Esophagus squamous epithelium (tissue), 5 donors: ENCODE results near the gene HNRNPDL. TPM values are rescaled to one million over a fixed set of nuclear protein-coding genes. Genes with fewer than 3 reads are reported as not detected.
"Not testable (repeated sequence)": the region's sequence is repeated elsewhere in the genome, so short reads cannot be mapped to it uniquely, and the experiment has no call there.

ENCODE experiments used
- DNase-seq: peaks from one replicate; lab custom pipeline; 2025; lab: John Stamatoyannopoulos, UW
- H3K27ac ChIP-seq, 4 donors: fragments of 200-600 bp; sonication (generic); one replicate each; pipeline ENCODE4 v1.5.1; 2016 to 2019; ENCODE audit warnings: mild to moderate bottlenecking in 1 of 4
- H3K27me3 ChIP-seq, 4 donors: fragments of 200-600 bp; sonication (generic); 1 replicate in 3 of 4; 2 replicates in 1 of 4; pipeline versions ENCODE4 v1.5.1 to v1.6.0; 2017 to 2021; ENCODE audit warnings: antibody characterized with exemption in 1 of 4
- H3K36me3 ChIP-seq, 3 donors: fragments of 200-600 bp; sonication (generic); one replicate each; pipeline ENCODE4 v1.5.1; 2016 to 2019
- H3K4me1 ChIP-seq, 3 donors: fragments of 200-600 bp; sonication (generic); one replicate each; pipeline ENCODE4 v1.5.1; 2017 to 2019
- H3K4me3 ChIP-seq, 4 donors: fragments of 200-600 bp; sonication (generic); 1 replicate in 3 of 4; 2 replicates in 1 of 4; pipeline ENCODE4 v1.5.1; 2016 to 2019; ENCODE audit warnings: mild to moderate bottlenecking in 2 of 4, moderate library complexity in 1 of 4
- H3K9me3 ChIP-seq, 3 donors: fragments of 200-600 bp; sonication (generic); one replicate each; pipeline ENCODE4 v1.5.1; 2016 to 2019
- POLR2A ChIP-seq, 4 donors: fragments of 450-650 bp; IDR thresholded peaks; one replicate each; pipeline ENCODE4 v1.6.1; 2017; ENCODE audit warnings: antibody characterized with exemption in 4 of 4, mild to moderate bottlenecking in 4 of 4, moderate library complexity in 3 of 4
- WGBS, 2 donors: methylation state at CpG; one replicate each; pipeline ENCODE4 v1.1.5; 2018; 5-methylcytosine and 5-hydroxymethylcytosine counted together
- intact Hi-C: fragments of 100-400 bp; cut with DNase I; formaldehyde crosslinking; loops from one replicate; pipeline ENCODE4 v1.15.0; 2022
- total RNA-seq, 4 donors: library from RNA; depleted of rRNA; stranded (reverse); fragments of >200 nt; gene quantifications; one replicate each; pipeline ENCODE4 v1.1.0, GENCODE V29; 2016
- TF ChIP-seq, protein P1 (sequence below), 6 experiments: fragments of 450-650 bp in 4 of 6; fragments of 200-600 bp in 2 of 6; sonication (generic) in 2 of 6; IDR thresholded peaks; one replicate each; pipeline ENCODE4 v1.5.1; 2016 to 2019; ENCODE audit warnings: antibody characterized with exemption in 6 of 6, mild to moderate bottlenecking in 4 of 6, moderate library complexity in 4 of 6
- donor health status: DM: yes; HTN: yes; CAD: no.

HNRNPDL gene
- total RNA-seq, 4 donors from 2014 or later = 69.1 to 201 (median 133) TPM

DNA sequence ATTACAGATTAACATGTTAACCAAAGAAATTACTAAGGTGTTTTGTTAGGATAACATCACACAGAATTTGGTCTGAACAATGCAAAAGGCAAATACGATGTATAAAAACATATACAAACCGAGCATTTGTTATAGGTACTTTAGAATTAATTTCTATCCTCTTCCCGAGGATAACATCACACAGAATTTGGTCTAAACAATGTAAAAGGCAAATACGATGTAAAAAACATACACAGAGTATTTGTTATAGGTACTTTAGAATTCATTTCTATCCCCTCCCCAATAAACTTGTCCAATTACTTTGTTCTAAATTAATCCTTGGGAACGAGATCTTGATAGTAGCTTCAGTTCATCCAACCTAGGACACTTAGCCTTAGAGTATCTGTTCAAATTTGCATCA is 7.6 kb downstream of the HNRNPDL start:
- Histone ChIP-seq H3K4me3 (no peak overlapping the region), H3K27me3 (no peaks in the 10 kb centered on the region), H3K9me3 (no peaks in the 10 kb centered on the region), H3K36me3 (peaks cover 6 to 57% (median 34%) of the 10 kb centered on the region in 3 donors), H3K27ac (no peak overlapping the region), H3K4me1 (peaks cover 6 to 27% (median 13%) of the 10 kb centered on the region in 3 donors)
- WGBS, 2 donors = 80 to 81% methylated on average over 5 of the region's 5 CpGs
- intact Hi-C loops = no loop called here
- no peak for DNase-seq
- TF ChIP-seq POLR2A (IDR thresholded peaks at IDR 0.05) = no peak
- TF ChIP-seq, protein P1, sequence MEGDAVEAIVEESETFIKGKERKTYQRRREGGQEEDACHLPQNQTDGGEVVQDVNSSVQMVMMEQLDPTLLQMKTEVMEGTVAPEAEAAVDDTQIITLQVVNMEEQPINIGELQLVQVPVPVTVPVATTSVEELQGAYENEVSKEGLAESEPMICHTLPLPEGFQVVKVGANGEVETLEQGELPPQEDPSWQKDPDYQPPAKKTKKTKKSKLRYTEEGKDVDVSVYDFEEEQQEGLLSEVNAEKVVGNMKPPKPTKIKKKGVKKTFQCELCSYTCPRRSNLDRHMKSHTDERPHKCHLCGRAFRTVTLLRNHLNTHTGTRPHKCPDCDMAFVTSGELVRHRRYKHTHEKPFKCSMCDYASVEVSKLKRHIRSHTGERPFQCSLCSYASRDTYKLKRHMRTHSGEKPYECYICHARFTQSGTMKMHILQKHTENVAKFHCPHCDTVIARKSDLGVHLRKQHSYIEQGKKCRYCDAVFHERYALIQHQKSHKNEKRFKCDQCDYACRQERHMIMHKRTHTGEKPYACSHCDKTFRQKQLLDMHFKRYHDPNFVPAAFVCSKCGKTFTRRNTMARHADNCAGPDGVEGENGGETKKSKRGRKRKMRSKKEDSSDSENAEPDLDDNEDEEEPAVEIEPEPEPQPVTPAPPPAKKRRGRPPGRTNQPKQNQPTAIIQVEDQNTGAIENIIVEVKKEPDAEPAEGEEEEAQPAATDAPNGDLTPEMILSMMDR (IDR thresholded peaks at IDR 0.05) = no peak

DNA sequence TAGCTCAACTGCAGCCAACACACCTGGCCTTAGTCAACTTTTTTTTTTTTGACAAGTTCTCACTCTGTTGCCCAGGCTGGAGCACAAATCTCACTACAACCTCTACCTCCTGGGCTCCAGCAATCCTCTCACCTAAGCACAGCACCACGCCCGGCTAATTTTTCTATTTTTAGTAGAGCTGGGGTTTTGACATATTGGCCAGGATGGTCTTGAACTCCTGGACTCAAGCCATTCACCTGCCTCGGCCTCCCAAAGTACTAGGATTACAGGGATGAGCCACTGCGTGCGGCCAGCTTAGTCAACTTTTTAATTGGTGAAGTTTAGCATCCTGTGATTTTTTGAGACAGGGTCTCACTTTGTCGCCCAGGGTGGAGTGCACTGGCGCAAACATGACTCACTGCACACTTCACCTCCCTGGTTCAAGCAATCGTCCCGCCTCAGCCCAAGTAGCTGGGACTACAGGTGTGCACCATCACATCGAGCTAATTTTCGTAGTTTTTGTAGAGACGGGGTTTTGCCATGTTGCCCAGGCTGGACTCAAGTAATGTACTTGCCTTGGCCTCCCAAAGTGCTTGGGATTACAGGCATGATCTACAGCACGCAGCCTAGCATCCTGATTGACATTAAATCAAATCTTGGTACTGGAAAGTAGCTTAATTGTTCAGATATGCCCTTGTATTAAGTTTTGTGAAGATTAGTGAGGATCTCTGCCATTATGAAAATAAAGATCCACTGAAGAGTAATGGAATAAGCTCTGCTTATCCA is 8.3 kb downstream of the HNRNPDL start:
- intact Hi-C loops = no loop called here
- Histone ChIP-seq H3K9me3 (no peaks in the 10 kb centered on the region), H3K4me3 (no peak overlapping the region), H3K36me3 (peaks cover 6 to 51% (median 34%) of the 10 kb centered on the region in 3 donors), H3K4me1 (peaks cover 5 to 21% (median 7%) of the 10 kb centered on the region in 3 donors), H3K27ac (no peak overlapping the region), H3K27me3 (no peaks in the 10 kb centered on the region)
- WGBS, 2 donors = 78 to 80% methylated on average over 13 of the region's 13 CpGs
- DNase-seq = no peak
- TF ChIP-seq, protein P1 (IDR thresholded peaks at IDR 0.05) = no peak
- TF ChIP-seq POLR2A (IDR thresholded peaks at IDR 0.05) = no peak

DNA sequence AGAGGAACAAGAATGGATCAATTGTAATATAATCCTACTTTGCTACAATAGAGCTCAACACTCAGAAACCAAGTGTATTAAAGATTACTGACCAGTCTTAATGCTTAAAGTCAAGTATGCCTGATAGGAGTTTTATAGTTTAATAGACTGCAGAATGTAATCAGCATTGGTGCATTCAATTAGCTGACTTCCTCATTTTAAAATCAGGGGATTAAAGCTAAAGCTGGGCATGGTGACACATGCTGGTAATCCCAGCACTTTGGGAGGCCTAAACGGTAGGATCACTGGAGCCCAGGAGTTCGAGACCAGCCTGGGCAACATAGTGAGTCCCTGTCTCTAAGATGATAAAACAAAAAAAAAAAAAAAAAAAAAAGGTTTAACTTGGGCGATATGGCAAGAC is 10.8 kb downstream of the HNRNPDL start:
- intact Hi-C loops = no loop called here
- Histone ChIP-seq H3K27ac (no peak overlapping the region), H3K4me1 (no peaks in the 10 kb centered on the region), H3K4me3 (no peak overlapping the region), H3K27me3 (peaks cover 0 to 4% (median 0%) of the 10 kb centered on the region in 4 donors), H3K9me3 (no peaks in the 10 kb centered on the region), H3K36me3 (peaks cover 6 to 25% (median 12%) of the 10 kb centered on the region in 3 donors)
- WGBS, 2 donors = 56 to 80% methylated on average over 3 of the region's 3 CpGs
- DNase-seq = no peak
- TF ChIP-seq, protein P1 (IDR thresholded peaks at IDR 0.05) = no peak
- TF ChIP-seq POLR2A (IDR thresholded peaks at IDR 0.05) = no peak

DNA sequence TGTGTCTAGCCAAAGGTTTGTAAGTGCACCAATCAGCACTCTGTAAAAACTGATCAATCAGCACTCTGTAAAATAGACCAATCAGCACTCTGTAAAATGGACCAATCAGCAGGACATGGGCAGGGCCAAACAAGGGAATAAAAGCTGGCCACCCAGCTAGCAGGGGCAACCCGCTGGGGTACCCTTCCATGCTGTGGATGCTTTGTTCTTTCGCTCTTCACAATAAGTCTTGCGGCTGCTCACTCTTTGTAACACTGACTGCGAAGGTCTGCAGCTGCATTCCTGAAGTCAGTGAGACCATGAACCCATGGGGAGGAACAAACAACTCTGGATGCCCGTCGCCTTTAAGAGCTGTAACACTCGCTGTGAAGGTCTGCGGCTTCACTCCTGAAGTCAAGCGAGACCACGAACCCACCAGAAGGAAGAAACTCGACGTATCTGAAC is 14.3 kb downstream of the HNRNPDL start:
- Histone ChIP-seq H3K4me1 (no peaks in the 10 kb centered on the region), H3K27me3 (peaks cover 0 to 4% (median 0%) of the 10 kb centered on the region in 4 donors), H3K4me3 (no peak overlapping the region), H3K36me3 (no peaks in the 10 kb centered on the region), H3K27ac (no peak overlapping the region), H3K9me3 (no peaks in the 10 kb centered on the region)
- 77 to 83% methylated on average over 7 to 12 of the region's 12 CpGs for WGBS, 2 donors
- TF ChIP-seq, protein P1 (IDR thresholded peaks at IDR 0.05) = no peak
- no peak for TF ChIP-seq POLR2A (IDR thresholded peaks at IDR 0.05)
- intact Hi-C loops = no loop called here
- DNase-seq = no peak

DNA sequence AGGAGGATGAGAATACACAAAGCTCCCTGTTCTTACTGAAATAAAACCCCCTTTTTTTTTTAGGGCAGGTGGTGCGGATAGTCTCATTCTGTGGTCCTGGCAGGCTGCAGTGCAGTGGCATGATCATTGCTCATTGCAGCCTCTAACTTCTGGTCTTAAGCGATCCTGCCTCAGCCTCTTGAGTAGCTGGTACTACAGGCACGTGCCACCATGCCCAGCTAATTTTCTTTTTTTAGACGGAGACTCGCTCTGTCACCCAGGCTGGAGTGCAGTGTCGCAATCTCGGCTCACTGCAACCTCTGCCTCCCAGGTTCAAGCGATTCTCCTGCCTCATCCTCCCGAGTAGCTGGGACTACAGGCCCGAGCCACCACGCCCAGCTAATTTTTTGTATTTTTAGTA is 15.2 kb downstream of the HNRNPDL start:
- intact Hi-C loops = not testable (repeated sequence)

More for the DNA sequence above, 15.2 kb downstream of the HNRNPDL start:
- H3K9me3 ChIP-seq, H3K36me3 ChIP-seq, H3K27ac ChIP-seq, H3K4me1 ChIP-seq, DNase-seq, H3K4me3 ChIP-seq, H3K27me3 ChIP-seq: not testable (repeated sequence)
- WGBS, 2 donors = 92% methylated on average over 11 of the region's 11 CpGs; no CpG with 5 or more reads in 1 of the 2 donors
